Heart left ventricle (tissue), 16 donors: ENCODE data around the gene PAN2. TPM values are rescaled to one million over a fixed set of nuclear protein-coding genes. Genes with fewer than 3 reads are reported as not detected.
"Not testable (repeated sequence)": the region's sequence is repeated elsewhere in the genome, so short reads cannot be mapped to it uniquely, and the experiment has no call there.

Source experiments
- ATAC-seq, 4 donors: fragments of 200-7000 bp; cut with Tn5 transposase; one replicate each; pipeline ENCODE4 v1.9.1; 2020 to 2022; ENCODE audit warnings: moderate library complexity in 4 of 4, mild to moderate bottlenecking in 3 of 4, moderate number of reproducible peaks in 1 of 4
- DNase-seq, 5 donors: peaks; one replicate each; pipeline ENCODE4 v3.0.0-alpha.2; 2020
- H3K27ac ChIP-seq, 12 donors: fragments of 200-600 bp; sonication (generic) in 4 of 12; one replicate each; pipeline versions ENCODE4 v1.5.0 to v1.8.0; 2016 to 2022; ENCODE audit warnings: mild to moderate bottlenecking in 2 of 12
- H3K27me3 ChIP-seq, 9 donors: fragments of 200-600 bp; sonication (generic) in 2 of 9; one replicate each; pipeline versions ENCODE4 v1.5.1 to v1.8.0; 2016 to 2022; ENCODE audit warnings: mild to moderate bottlenecking in 3 of 9
- H3K36me3 ChIP-seq, 9 donors: fragments of 200-600 bp; sonication (generic) in 2 of 9; one replicate each; pipeline versions ENCODE4 v1.5.0 to v1.8.0; 2018 to 2022; ENCODE audit warnings: mild to moderate bottlenecking in 2 of 9
- H3K4me1 ChIP-seq, 12 donors: fragments of 200-600 bp; sonication (generic) in 4 of 12; one replicate each; pipeline versions ENCODE4 v1.5.0 to v1.8.0; 2016 to 2022; ENCODE audit warnings: mild to moderate bottlenecking in 3 of 12
- H3K4me3 ChIP-seq, 12 donors: fragments of 200-600 bp; sonication (generic) in 4 of 12; one replicate each; pipeline versions ENCODE4 v1.5.0 to v1.8.0; 2017 to 2022; ENCODE audit warnings: mild to moderate bottlenecking in 9 of 12, moderate library complexity in 4 of 12
- H3K9me3 ChIP-seq, 12 donors: fragments of 200-600 bp; sonication (generic) in 4 of 12; one replicate each; pipeline versions ENCODE4 v1.5.0 to v1.8.0; 2016 to 2022; ENCODE audit warnings: mild to moderate bottlenecking in 1 of 12
- CTCF ChIP-seq, 12 donors: fragments of 200-600 bp; sonication (generic) in 4 of 12; IDR thresholded peaks; one replicate each; pipeline versions ENCODE4 v1.5.0 to v1.8.0; 2018 to 2022; ENCODE audit warnings: antibody characterized with exemption in 12 of 12, mild to moderate bottlenecking in 5 of 12
- POLR2A ChIP-seq, 2 donors: fragments of 450-650 bp; IDR thresholded peaks; one replicate each; pipeline ENCODE4 v1.6.1; 2017; ENCODE audit warnings: antibody characterized with exemption in 2 of 2, mild to moderate bottlenecking in 2 of 2, moderate library complexity in 2 of 2
- WGBS, 4 donors: extraction: QIAGEN DNeasy Blood & Tissue Kit in 2 of 4; methylation state at CpG; one replicate each; pipeline versions ENCODE4 v1.1.5 to v1.1.7; 2013 to 2018; 5-methylcytosine and 5-hydroxymethylcytosine counted together
- intact Hi-C, 10 donors: fragments of 100-400 bp; cut with DNase I; formaldehyde crosslinking; loops; one replicate each; pipeline versions ENCODE4 v1.11.1 to v1.14.2; 2022
- polyA plus RNA-seq, 2 donors: library from polyadenylated mRNA; stranded (reverse); fragments of 200-250 nt; gene quantifications; one replicate each; pipeline ENCODE4 v1.2.3, GENCODE V29; 2013
- total RNA-seq, 9 donors: library from RNA; depleted of rRNA in 2 of 9; stranded (reverse); fragments of >200 nt in 2 of 9; fragmentation: NEBNext Ultra II Directional in 3 of 9; extraction: Animal tissue kit (Norgen Biotek cat#: 25700) in 3 of 9; gene quantifications; one replicate each; pipeline versions ENCODE4 v1.1.0 to v1.2.4, GENCODE V29; 2016 to 2023
- donor health status: ischemic (EF 13 %, LVEDD 7.1; RV severe dilation, severe dysfunction).
- donor health status: healthy with polysubstance abuse.
- donor health status: DM: no; HTN: yes; CAD: no.
- donor health status: DM: no; HTN: no; CAD: no.
- donor health status: ischemic (EF 25% LVEDD 6.9; RV normal size, moderate dysfunction).
- donor health status: ischemic (EF 25% LVEDD 5.7; RV mildly dilated, moderate dysfunction).
- donor health status: healthy.
- donor health status: DM: yes; HTN: yes; CAD: no.
- donor health status: ischemic (EF 35%, LVEDD 5.7; RV mildly dilated, moderate dysfunction).
- donor health status: nonischemic (EF 11% LVEDD 7.7; RV severe dilation, severe dysfunction).
- donor health status: DM: yes; HTN: yes; CAD: no.
- donor health status: PGD.
- donor health status: ischemic (EF 29% LVEDD 5.4; RV normal size, mild dysfunction).
- donor health status: nonischemic (EF 23%, LVEDD 6.1; RV moderate dilation, normal function).

PAN2 gene
- total and polyA plus RNA-seq, 11 donors: 12.3 to 44.7 (median 38.2) TPM

GRCh38 chr12:56282030-56282429, 51.8 kb downstream of the PAN2 start:
- H3K36me3 ChIP-seq: peaks cover 0 to 100% (median 94%) of the 10 kb centered on the region in 9 donors
- DNase-seq (no peak), ATAC-seq (no peak)
- no peaks in the 10 kb centered on the region for H3K9me3 ChIP-seq
- TF ChIP-seq CTCF (IDR thresholded peaks at IDR 0.05) (no peak), POLR2A (IDR thresholded peaks at IDR 0.05) (no peak)
- H3K27ac ChIP-seq: no peak overlapping the region
- H3K4me1 ChIP-seq: peaks cover 6 to 16% (median 13%) of the 10 kb centered on the region in 12 donors
- intact Hi-C loops: no loop called here
- no peak overlapping the region for H3K4me3 ChIP-seq
- H3K27me3 ChIP-seq: no peaks in the 10 kb centered on the region
- WGBS, 4 donors: 87 to 92% (median 89%) methylated on average over 6 of the region's 6 CpGs

DNA sequence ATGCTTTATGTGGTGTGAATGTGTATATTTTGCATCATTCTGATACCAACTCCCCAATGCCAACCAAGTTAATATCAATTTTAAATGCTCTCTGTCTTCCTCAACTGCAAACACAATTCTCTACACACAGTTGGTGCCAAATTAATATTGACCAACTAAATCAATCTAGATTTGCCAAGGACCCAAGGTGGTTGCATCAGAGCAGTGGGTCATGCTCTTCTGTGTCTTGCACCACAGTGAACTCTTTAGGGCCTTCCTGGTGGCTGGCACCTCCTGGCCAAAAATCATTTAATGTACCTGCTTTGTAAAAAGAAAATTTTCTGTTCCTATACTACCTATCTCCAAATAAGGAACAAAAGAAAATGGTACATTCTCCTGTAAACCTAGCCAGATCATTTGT, 53.0 kb downstream of the PAN2 start:
- Histone ChIP-seq H3K4me1 (peaks cover 0 to 5% (median 2%) of the 10 kb centered on the region in 12 donors), H3K4me3 (no peak overlapping the region), H3K36me3 (peaks cover 0 to 100% (median 97%) of the 10 kb centered on the region in 9 donors), H3K27me3 (no peaks in the 10 kb centered on the region), H3K27ac (no peak overlapping the region), H3K9me3 (no peaks in the 10 kb centered on the region)
- TF ChIP-seq POLR2A (IDR thresholded peaks at IDR 0.05) (no peak), CTCF (IDR thresholded peaks at IDR 0.05) (no peak)
- DNase-seq: no peak
- no peak for ATAC-seq
- intact Hi-C loops: no loop called here

GRCh38 chr12:56278905-56279304, 54.9 kb downstream of the PAN2 start:
- DNase-seq (no peak), ATAC-seq (no peak)
- Histone ChIP-seq H3K27me3 (no peaks in the 10 kb centered on the region), H3K9me3 (no peaks in the 10 kb centered on the region), H3K4me3 (no peak overlapping the region), H3K36me3 (peaks cover 7 to 100% (median 99%) of the 10 kb centered on the region in 9 donors), H3K27ac (no peak overlapping the region), H3K4me1 (no peaks in the 10 kb centered on the region)
- intact Hi-C loops: no loop called here
- WGBS, 4 donors: 97 to 100% (median 97%) methylated on average over 3 of the region's 3 CpGs
- TF ChIP-seq POLR2A (IDR thresholded peaks at IDR 0.05): no peak
- no peak for TF ChIP-seq CTCF (IDR thresholded peaks at IDR 0.05)

DNA sequence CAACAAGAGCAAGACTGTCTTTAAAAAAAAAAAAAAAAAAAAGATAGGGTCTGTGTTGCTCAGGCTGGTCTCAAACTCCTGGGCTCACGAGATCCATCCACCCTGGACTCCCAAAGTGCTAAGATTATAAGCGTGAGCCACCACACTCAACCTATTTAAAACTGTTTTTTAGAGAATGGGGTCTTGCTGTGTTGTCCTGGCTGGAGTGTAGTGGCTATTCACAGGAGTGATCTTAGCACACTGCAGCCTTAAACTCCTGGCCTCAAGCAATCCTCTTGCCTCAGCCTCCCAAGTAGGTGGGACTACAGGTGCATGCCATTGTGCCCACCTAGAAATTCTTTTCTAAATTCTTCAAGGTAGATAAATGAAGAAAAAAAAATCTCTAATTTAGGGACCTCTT, 59.5 kb downstream of the PAN2 start:
- no peak for DNase-seq
- Histone ChIP-seq H3K4me1 (peaks cover 0 to 26% (median 9%) of the 10 kb centered on the region in 12 donors), H3K4me3 (no peak overlapping the region), H3K27me3 (no peaks in the 10 kb centered on the region), H3K9me3 (no peaks in the 10 kb centered on the region), H3K36me3 (peaks cover 7 to 100% (median 97%) of the 10 kb centered on the region in 9 donors), H3K27ac (no peak overlapping the region)
- WGBS, 4 donors: 91 to 98% (median 92%) methylated on average over 2 of the region's 2 CpGs
- no peak for ATAC-seq
- TF ChIP-seq POLR2A (IDR thresholded peaks at IDR 0.05): no peak
- intact Hi-C loops: no loop called here

- peaks cover 7 to 89% (median 82%) of the 10 kb centered on the region in 9 donors for H3K36me3 ChIP-seq
- H3K4me3 ChIP-seq, H3K27me3 ChIP-seq, H3K9me3 ChIP-seq, DNase-seq, intact Hi-C loops: not testable (repeated sequence)
- peak in 1 of 4 donors; percentile 5 for ATAC-seq
- peaks cover 0 to 41% (median 11%) of the 10 kb centered on the region in 12 donors for H3K4me1 ChIP-seq
- WGBS, 4 donors: 46 to 64% (median 52%) methylated on average over 2 of the region's 2 CpGs
- H3K27ac ChIP-seq: peak overlapping the region in 9 of 12 donors; percentile 24 to 99 (median 79)
Measured at GRCh38 chr12:56272468-56272867, 61.3 kb downstream of the PAN2 start.
